ENCODE results near the gene MESD. TPM values are rescaled to one million over a fixed set of nuclear protein-coding genes. Genes with fewer than 3 reads are reported as not detected.
A peak's percentile ranks its signal among the peaks of the same experiment; 100 is the strongest.

MESD gene
- total RNA-seq, 1 experiment from 2014 or later = 30.2 TPM

DNA sequence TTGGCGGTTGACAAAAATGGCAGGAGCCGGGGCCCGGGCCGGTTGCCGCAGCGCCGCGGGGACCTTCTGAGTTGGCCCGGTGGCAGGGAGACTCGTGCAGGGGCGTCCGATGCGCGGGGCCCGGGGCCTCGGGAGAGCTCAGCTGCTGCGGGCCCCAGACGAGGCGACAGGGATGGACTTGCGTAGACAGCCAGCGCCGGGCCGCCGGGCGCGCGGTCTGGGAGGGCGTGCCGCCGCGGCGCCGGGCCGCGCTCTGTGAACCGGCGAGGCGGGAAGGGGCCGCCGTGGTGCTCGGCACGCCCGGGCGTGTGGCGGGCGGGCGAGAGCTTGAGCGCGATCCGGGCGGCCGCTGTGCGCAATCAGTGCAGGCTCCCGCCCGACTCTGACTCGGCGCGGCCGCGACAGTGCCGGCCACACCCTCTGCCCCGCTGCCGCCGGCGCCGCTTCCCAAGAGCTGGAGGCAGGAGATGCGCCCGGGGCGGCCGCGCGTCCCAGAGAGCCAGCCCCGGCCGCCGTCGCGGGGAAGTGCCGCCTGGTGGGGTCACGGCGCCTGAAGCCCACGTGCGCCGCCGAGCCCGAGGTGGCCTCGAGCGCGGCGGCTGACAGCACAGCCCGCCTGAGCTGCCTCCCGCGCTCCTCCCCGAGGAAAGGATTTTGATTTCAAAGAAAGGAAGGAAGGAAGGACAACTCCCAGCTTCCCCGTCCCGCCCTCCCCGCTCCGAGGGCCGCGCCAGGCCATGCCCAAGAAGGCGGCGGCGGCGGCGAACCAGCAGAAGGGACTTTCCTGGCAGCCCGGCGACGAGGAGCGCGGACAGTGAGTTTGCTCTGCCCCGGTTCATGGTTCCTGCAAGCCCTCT, 11.8 kb upstream of the MESD start:
- Mint-ChIP-seq H3K27ac (ENCODE audit: low read depth, unreplicated experiment) (peak overlapping the region; percentile 64), H3K4me3 (ENCODE audit: unreplicated experiment) (peak overlapping the region; percentile 82), H3K9me3 (ENCODE audit: unreplicated experiment) (no peaks in the 10 kb centered on the region), H3K4me1 (ENCODE audit: insufficient read depth, unreplicated experiment) (peaks cover 25% of the 10 kb centered on the region), H3K27me3 (ENCODE audit: insufficient read depth, unreplicated experiment) (no peaks in the 10 kb centered on the region), H3K36me3 (ENCODE audit: insufficient read depth, unreplicated experiment) (peaks cover 15% of the 10 kb centered on the region)
- intact Hi-C loops (cut with micrococcal nuclease) = loop anchor here (2.0 to 5.0 kb wide), 2 partner anchors 106 to 265 kb away; no protein-coding TSS in a partner anchor
- ChIA-PET POLR2A (interaction anchor here (0.5 to 4.1 kb wide), 20 partner anchors 10 to 1049 kb away, joined by 3 to 76 read pairs (median 3); partner anchors contain the start of genes ABHD17C and MESD), CTCF (interaction anchor here (0.6 to 1.3 kb wide), 7 partner anchors 11 to 838 kb away, joined by 3 to 5 read pairs (median 3); no protein-coding TSS in a partner anchor)
- no TSS peak for BruUV-seq (replicated peaks)
- DNase-seq (ENCODE audit: unreplicated experiment) = peak; percentile 47
- TF ChIP-seq, protein P1, sequence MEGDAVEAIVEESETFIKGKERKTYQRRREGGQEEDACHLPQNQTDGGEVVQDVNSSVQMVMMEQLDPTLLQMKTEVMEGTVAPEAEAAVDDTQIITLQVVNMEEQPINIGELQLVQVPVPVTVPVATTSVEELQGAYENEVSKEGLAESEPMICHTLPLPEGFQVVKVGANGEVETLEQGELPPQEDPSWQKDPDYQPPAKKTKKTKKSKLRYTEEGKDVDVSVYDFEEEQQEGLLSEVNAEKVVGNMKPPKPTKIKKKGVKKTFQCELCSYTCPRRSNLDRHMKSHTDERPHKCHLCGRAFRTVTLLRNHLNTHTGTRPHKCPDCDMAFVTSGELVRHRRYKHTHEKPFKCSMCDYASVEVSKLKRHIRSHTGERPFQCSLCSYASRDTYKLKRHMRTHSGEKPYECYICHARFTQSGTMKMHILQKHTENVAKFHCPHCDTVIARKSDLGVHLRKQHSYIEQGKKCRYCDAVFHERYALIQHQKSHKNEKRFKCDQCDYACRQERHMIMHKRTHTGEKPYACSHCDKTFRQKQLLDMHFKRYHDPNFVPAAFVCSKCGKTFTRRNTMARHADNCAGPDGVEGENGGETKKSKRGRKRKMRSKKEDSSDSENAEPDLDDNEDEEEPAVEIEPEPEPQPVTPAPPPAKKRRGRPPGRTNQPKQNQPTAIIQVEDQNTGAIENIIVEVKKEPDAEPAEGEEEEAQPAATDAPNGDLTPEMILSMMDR (IDR thresholded peaks at IDR 0.05; ENCODE audit: unreplicated experiment) = no peak

DNA sequence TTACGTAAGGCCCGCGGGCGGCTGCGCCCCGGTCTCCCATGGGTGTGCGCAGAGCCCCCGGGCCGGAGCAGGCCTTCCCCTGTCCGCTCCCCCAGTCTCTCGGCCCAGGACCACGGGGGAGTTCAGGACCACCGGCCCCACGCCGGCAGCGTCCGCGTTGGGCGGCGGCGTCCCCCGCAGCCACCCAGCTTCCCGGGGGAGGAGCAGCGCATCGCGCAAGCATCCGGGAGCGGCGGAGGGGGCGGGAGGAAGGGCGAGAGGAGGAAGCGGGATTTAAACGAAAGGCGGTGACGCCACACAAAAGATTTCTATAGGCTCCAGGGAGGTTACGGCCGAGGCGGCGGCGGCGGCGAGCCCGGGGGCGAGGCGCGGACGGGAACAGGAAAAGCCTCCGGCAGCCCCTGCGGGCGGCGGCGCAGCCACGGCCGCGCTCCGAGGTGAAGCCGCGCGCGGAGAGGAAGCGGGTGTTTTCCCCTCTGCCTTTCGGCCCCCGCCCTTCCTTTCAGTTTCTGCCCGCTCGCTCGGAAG, 11.1 kb upstream of the MESD start, which contains the start of gene TLNRD1:
TLNRD1 (plus strand) TSS at position 300 of the 528 bp plus-strand sequence. CDS start 1,349 bp downstream, outside the sequence.
- ChIA-PET CTCF (interaction anchor here (0.7 to 1.3 kb wide), 2 partner anchors 10 to 14 kb away, joined by 3 to 5 read pairs; no protein-coding TSS in a partner anchor), POLR2A (interaction anchor here (0.6 to 4.1 kb wide), 12 partner anchors 11 to 1050 kb away, joined by 3 to 76 read pairs (median 3); partner anchors contain the start of gene MESD)
- peak; percentile 91 for DNase-seq (ENCODE audit: unreplicated experiment)
- no peaks in the 10 kb centered on the region for H3K27me3 Mint-ChIP-seq (ENCODE audit: insufficient read depth, unreplicated experiment)
- H3K27ac Mint-ChIP-seq (ENCODE audit: low read depth, unreplicated experiment) = peak within 1 kb of the TSS; percentile 64
- intact Hi-C loops (cut with micrococcal nuclease) = loop anchor here (2.0 to 5.0 kb wide), 2 partner anchors 107 to 266 kb away; no protein-coding TSS in a partner anchor
- BruUV-seq (replicated peaks) = no TSS peak
- peaks cover 25% of the 10 kb centered on the region for H3K4me1 Mint-ChIP-seq (ENCODE audit: insufficient read depth, unreplicated experiment)
- no peaks in the 10 kb centered on the region for H3K9me3 Mint-ChIP-seq (ENCODE audit: unreplicated experiment)
- H3K4me3 Mint-ChIP-seq (ENCODE audit: unreplicated experiment) = peak within 1 kb of the TSS; percentile 82
- H3K36me3 Mint-ChIP-seq (ENCODE audit: insufficient read depth, unreplicated experiment) = peaks cover 15% of the 10 kb centered on the region
- TF ChIP-seq, protein P1 (IDR thresholded peaks at IDR 0.05; ENCODE audit: unreplicated experiment) = no peak

DNA sequence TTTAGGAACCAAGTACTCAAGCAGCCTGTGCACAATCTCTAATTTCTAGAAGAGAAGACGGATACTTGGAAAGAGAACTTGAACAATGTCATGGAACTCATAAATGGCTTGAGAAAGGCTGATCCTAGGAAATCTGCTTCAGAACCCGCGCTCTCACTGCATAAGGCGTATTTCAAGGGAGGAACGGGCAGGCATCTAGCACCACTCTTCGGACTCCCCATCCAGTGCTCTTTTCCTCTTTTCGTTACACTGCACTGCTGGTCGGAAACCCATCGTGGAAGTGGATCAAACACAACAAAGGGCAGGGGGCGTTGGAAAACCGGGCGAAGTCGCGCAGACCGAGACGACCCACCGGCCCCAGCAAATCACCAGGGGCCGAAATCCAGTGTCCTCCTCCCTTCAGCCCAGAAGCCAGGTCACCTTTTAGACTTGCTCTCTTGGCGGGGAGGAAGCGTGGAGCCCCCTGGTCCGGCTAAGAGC, 10.6 kb upstream of the MESD start:
- BruUV-seq (replicated peaks) = no TSS peak
- Mint-ChIP-seq H3K27ac (ENCODE audit: low read depth, unreplicated experiment) (peak overlapping the region; percentile 64), H3K27me3 (ENCODE audit: insufficient read depth, unreplicated experiment) (no peaks in the 10 kb centered on the region), H3K4me1 (ENCODE audit: insufficient read depth, unreplicated experiment) (peaks cover 21% of the 10 kb centered on the region), H3K4me3 (ENCODE audit: unreplicated experiment) (peak overlapping the region; percentile 82), H3K36me3 (ENCODE audit: insufficient read depth, unreplicated experiment) (peaks cover 15% of the 10 kb centered on the region), H3K9me3 (ENCODE audit: unreplicated experiment) (no peaks in the 10 kb centered on the region)
- ChIA-PET POLR2A (interaction anchor here (0.6 to 4.1 kb wide), 5 partner anchors 10 to 1812 kb away, joined by 3 to 76 read pairs (median 3); partner anchors contain the start of gene MESD), CTCF (no interaction called here)
- TF ChIP-seq, protein P1 (IDR thresholded peaks at IDR 0.05; ENCODE audit: unreplicated experiment) = no peak
- intact Hi-C loops (cut with micrococcal nuclease) = loop anchor here (2.0 to 5.0 kb wide), 2 partner anchors 107 to 267 kb away; no protein-coding TSS in a partner anchor
- DNase-seq (ENCODE audit: unreplicated experiment) = peak; percentile 15
